GM11168 (cell line): ENCODE data around the gene CHST15.

Experiments used
- in situ Hi-C: fragments of 300-500 bp; cut with MboI; formaldehyde crosslinking; loops from one replicate; pipeline ENCODE4 v1.12.0; 2022; ENCODE audit warnings: low sequenced_read_pairs; ENCODE audit not compliant: unreplicated experiment

CHST15 gene

DNA sequence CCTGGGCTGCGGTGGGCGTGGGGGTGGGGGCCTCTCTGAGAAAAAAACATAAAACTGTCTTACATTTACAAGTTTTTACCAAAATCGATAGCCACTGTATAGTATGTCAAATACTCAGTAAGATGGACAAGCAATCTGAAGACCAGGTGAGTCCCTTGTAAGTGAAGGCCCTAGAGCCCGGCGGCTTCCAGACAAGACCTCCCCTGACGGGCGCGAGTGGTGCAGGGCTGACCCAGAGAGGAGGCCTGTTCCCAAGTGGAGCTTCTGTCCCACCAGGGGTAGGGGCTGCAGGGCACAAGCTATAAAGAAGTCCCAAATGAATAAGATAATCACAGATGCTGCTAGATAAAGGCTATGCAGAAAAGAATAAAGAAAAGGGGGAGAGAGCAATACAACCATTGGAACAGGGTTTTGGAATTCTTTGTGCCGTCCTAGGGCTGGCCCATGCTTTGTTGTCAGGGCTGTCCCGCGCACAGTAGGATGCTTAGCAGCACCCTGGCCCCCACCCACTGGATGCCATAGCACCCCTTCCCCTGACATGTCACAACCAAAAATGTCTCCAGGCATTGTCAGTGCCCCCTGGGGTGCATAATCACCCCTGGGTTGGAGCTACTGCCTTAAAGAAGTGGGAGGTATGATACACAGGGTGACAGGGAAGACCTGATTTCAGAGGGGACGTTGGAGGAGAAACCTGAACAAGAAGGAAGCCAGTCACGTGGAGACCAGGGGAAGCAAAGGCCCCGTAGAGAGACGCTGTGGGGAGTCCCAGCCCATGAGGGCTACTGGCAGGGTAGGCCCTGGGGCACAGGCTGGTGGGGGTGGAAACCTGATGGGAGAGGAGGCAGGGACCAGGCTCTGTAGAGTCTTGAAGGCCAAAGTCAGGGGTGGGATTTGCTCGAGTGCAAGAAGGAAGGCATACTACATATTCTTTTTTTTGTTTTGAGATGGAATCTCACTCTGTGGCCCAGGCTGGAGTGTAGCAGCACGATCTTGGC, 43.1 kb downstream of the CHST15 start:
- in situ Hi-C loops = no loop called here

DNA sequence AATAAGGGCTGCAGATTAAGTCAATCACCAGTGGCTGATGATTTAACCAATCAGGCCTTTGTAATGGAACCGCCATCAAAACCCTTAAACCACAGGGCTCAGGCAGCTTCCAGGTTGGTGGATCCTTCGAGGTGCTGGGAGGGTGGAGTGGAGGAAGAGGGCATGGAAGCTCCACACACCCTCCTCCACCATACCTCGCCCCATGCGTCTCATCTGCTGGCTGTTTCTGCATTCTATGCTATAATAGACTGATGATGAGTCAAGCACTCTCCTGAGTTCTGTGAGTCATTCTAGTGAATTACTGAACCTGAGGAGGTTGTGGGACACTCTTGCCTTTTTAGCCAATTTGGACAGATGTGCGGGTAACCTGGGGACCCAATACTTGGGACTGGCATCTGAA, 43.9 kb downstream of the CHST15 start:
- in situ Hi-C loops = no loop called here

DNA sequence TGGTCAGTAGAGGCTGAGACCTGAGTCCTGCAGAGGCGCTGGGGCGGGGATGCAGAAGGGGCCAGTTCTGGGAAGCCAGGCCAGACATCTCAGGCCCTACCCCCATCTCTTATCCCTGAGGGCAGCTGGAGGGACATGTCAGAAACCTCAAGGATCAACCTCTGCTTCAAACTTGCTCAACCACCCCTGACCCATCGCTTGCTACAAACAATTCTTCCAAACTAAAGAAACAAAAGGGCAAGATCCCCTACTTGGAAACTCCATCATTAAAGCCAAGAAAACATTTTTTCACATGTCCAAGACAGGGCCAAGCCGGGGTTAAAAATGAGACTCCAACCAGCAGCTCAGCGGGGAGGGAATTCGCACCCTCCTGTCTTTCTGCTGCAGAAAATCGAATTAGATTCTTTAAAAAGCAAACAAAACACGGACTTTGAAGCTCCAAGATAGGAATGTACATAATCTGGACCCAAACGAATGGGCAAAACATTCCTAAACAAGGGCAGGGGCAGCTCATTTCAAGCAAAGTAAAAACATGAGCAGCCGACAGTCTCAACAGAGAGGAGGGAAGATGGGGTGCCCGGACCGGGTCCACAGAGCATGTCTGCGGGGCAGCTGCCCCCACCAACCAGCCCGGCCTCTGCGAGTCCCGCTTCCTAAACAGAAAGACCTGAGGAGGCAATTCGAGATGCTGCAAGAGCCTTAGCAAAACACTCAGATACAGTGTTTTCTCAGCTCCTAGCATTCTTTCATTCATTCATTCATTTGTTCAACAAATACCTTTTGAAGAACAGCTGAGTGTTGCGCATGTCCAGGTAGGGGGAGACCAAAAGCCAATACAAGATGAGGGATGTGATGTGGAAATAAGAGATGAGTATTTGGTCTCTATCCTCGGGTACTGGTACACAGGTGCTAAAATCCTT, 44.8 kb downstream of the CHST15 start:
- in situ Hi-C loops = no loop called here

DNA sequence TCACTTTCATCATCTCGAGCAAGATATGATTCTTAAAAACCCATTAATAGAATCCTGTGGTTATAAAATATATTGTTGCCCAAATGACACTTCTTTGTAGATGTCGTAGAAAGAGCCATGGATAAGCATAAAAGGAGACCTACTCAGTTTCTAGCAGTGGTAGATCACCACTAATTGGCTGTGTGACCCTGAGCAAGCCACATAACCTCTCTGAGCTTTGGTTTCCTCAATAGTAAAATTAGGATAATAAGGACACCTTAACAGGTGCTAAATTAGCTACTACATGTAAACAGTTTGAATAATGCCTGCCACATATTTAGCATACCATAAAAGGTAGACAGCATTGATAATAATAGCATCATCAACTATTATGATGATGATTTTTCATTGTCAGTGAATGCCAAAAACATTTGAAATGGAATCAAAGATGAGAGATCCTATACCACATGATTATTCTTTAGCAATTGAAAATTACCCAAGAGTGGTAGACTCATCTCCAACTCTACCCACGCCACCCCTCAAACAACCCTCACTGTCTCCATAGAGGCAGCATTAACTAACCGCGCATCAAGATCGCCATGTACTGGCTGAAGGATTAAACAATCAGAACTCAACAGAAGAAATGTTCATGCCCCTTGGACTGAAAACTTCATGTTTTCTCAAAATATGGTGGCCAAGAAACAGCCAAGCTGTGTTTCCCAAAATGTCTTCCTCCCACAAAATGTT, 45.8 kb downstream of the CHST15 start:
- in situ Hi-C loops = no loop called here

DNA sequence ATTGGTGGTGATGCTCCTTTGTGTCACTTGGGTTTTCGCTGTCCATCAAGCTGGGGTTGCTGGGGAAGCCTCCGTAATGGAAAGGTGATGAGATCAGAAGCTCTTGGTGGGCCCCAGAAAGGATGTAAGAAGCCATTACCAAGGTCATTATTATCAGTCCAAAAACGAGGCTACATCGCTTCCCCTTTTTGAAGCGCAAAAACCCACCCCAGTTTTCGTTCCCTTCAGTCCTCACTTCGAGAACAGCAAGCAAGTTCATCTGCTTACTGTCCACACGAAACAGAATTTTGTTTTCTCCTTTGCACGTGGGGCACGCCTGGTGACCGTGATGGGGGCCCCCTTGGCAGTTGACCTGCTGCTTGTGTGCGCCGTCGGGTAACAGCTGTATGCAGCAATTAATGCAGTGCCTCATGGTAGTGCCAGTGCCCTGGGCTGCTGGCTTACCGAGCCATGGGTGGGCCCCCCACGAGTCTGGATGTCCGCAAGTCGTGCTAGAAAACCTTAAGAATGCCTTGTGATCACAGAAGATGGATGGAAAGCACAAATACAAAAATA, 47.5 kb downstream of the CHST15 start:
- in situ Hi-C loops = no loop called here

DNA sequence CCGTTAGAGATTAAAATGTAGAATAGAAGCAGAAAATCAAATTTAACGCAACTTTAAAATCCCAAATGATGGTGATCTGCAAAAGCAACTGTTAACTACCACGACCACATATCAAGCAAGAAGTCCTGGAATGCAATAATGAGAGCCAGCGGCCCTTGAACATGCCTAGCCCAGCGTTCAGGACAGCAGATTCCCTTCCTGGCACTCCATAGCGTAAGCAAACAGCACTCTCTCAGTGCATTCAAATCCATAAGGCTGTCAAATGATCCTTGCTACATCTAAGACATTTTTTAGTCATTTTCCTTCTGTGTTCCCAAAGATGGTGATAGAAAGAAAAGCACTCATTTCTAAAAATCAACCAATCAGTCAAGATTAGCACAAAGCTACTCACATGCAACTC, 48.1 kb downstream of the CHST15 start:
- in situ Hi-C loops = no loop called here

DNA sequence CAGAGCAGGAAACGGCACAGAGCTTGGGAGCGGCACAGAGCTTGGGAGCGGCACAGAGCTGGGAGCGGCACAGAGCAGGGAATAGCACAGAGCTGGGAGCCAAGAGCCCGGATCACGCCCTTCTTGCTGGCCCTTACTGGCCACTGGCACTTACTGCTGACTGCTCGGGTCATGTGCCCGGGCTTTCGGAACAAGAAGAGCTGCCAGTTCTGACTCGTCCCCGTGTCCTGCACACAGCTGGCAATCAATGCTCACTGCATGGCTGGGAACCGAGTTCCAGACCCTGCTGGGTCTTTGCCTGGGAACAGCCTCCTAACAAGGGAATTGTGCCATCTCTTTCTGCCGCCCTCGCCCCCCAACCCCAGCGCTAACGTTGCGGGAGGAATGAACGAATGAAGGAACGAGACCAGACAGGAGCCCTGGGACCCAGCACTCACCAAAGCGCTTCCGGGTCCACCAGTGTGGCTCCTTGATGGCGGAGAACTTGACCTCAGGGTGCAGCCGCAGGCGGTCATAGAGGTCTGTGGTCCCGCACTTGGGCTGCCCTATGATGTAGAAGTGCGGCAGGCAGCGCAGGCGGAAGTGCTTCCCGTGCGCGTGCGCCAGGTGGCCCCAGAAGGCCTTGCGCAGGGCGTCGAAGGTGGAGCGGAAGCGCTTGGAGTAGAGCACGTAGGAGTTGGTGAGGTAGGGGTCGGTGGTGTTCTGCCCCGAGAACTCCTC, 49.1 kb downstream of the CHST15 start:
- in situ Hi-C loops = no loop called here

DNA sequence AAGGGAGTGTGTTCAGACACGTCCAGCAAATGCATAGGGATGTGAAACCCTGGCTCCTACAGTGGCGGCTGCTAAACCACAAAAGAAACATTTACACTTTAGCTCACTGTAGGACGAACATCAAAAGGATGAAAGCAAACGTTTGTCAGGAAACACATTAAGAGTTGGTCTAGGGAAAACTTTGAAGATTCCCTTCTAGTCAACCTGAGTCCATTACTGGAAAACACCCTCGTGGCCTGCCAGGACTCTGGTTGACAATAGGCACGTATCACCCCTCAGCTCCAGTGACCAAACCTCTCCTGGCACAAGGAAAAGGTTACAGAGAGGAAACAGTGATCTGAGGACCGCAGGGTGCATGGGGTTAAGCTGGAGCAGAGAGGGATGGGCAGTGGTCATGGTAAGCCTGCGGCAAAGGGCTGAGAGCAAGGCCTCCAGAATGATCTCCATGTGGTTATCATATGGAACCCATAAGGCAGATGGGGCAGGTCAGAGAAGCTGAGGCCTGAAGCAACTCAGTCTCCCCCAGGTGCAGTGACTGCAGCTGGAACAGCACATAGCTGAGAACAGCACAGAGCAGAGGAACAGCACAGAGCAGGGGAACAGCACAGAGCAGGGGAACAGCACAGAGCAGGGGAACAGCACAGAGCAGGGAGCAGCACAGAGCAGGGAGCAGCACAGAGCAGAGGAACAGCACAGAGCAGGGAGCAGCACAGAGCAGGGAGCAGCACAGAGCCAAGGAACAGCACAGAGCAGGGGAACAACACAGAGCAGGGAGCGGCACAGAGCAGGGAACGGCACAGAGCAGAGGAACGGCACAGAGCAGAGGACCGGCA, 49.9 kb downstream of the CHST15 start:
- in situ Hi-C loops = no loop called here

DNA sequence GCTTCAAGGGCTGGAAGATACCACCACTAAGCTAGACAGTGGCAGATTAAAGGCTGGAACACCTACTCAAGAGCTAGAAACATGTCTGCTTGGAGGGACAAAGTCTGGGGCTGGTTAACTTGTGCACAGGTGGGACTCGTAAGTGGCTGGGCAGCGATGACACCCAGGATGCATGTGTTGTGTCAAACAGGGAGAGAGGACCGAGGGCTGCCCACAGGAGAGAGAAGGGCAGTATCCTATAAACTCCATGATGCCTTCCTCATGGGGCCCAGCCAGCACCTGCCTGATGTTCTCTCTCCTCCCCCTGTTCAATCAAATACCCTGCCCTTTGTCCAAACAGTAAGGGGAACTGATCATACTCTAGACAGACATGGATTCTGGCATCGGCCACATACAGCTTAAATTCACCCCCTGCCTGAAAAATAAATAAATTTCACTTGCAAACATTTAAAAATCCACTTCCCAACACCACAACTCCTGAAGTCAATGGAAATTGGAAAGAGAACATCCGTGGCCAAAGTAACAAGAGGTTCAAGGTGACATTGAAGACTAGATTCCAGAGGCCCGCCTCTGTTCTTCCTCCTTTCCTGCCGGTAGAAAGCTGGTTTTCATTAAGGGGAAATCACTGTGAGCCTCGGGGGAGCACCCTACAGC, 50.6 kb downstream of the CHST15 start:
- in situ Hi-C loops = no loop called here

DNA sequence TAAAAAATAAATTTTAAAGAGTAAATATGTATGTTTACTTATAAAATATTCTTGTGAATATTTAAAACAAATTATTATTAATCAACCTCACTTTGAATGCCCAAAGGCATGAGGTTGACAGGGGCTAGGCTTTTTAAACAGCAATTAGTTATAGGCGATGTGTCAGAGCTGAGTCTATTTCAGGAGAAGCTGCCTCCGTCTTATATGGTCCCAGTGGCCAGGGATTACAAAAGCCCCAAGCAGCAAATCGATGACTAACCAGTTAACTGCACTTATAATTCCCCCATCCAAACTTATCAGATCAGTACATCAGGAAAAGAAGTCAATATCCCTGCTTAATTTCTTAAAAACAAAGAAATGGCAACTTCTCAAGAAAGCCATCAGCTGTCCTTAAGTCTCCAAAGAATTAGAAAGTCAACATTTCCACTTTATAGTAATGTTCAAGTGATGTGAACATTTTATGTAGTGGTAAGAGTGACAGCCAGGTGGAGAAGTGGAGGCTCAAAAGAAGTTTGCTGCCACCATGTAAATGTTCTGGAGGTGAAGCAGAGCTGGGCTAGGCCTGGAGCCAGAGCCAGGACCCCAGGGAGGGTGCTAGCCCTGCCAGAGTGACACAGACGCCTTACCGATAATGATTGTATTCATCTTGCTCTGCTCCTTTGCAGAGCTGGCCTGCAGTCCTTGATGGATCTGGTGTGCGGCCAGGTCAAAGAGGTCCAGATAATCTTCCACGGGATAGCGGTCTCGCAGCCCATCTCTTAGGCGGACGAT, 51.5 kb downstream of the CHST15 start:
- in situ Hi-C loops = no loop called here

DNA sequence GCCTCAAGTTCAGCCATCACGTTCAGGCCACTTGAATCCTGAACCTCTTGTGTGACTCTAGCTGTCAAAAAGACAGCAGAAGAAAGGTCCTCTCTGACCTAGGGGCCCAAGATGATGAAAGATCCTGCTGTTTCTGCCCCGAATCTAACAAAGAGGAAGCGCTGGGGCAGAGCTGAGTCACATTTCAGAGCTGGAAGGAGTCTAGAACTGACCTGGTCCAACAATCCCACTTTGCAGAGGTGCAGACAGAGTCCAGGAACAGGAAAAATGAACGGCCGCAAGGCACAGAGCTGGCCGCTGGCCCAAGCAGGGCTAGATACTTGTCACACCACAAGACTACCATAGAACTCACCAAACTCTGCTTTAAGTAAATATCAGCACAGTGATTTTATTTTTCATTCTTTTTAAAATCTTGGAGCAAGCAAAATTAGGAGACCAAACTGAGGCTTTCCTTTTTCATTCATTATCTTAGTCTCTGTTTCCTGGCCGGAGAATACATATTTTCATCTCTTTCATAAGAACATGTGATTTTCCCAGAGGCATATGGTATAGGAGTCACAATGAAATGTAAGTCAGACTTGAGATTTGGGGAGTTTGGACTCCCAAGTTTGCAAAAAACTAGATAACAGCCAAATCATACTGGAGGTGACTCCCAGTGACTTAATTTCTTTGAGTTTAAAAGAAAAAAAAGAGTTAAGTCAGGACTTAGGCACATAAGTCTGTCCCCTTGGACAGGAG, 52.8 kb downstream of the CHST15 start:
- in situ Hi-C loops = no loop called here

DNA sequence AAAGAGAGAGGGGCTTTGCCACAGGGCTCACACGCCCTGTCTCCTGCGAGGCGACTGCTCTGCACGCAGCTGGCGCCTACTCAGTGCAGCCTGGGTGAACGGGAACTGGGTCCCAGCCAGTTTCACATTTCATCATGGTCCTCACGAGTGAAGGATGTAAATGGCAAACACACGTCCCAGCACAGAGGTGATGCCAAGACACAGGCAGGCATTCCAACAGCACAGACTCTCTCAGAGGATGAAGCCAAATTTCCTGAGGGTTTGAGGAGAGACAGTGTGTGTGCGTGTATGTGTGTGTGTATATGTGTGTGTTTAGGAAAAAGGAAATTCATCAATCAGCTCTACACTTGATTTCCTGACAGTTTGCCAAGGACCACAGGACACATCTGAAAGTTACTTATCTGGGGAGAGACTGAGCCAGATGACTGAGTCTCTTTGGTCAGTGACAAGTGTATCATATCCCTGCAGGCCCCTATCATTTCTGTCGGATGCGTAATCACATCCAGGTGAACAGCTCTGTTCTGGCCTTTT, 53.9 kb downstream of the CHST15 start:
- in situ Hi-C loops = no loop called here

DNA sequence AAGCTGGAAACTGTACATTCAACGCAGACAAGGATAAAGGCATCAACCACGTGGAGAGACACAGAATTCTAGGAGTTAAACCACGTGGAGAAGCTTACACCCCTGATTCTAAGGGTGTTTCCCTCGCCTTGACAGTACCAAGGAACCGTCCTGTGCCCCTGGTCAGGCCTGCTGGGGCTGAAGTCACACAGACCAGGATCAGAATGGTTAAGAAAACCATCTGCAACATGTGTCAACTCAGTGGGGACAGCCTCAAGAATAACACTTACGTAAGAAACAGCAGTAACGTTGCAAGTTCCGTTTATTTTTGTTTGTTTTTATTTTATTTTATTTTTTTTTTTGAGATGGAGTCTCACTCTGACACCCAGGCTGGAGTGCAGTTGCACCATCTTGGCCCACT, 55.6 kb downstream of the CHST15 start:
- in situ Hi-C loops = no loop called here

DNA sequence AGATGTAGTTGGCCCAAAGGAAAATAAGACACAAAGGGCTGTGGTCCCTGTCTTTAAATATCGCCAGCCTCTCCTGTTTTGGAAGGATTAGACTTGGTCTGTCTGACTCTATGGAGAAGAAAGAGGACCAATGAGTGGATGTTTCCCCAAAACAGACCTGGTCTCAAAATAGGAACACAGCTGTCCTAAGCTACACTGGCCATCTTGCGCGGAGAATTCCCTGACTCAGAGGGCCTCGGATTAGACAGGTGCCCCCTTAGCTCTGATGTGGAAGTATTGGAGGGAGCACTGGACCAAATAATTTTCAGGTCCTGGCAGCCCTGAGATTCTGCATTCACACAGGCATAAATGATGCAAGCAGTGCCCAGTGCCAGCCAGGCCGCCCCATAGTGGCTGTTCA, 56.1 kb downstream of the CHST15 start:
- in situ Hi-C loops = no loop called here

DNA sequence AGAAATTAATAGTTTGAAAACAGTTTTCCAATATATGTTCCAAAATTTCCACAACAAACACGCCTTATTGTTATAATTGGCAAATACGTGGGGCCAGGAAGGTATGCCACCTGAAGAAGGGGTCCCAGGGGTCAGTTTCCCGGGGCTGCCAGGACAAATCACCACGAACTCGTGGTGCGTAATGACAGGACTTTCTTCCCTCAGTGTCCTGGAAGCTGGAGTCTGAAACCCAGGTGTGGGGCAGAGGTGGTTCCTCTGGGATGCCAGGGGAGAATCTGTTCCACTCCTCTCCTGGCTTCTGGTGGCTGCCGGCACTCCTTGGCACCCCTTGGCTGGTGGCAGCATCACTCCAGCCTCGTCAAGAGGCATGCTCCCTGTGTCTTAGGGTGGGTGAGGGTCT, 56.7 kb downstream of the CHST15 start:
- in situ Hi-C loops = no loop called here

DNA sequence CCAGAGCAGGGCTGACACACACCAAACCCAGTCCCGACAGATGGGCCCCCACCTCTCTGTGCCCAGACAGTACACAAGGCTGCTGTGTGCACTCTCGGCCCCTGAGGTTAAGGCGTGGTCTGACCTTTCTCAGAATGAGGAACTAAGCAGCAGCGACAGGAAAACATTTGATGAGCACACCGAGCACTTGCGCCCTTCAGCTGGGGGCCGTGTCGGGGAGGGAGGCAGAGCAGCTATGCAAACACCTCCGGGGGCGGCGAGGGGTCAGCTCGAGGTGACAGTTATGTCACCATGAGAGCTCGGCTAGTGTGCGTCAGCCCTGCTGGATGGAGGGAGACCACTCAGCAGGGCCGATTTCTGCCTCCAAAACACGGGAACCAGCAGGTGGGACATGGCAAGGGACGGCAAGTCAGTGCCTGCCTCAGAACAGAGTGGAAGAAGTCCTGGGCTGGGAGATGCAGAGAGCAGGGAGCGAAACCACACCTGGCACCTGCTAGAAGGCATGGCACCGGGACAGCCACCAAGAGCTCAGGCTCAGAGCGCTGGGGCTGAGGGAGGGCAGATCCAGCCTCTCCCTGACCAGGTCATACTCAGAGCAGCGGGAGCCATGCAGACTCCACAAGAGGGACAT, 57.4 kb downstream of the CHST15 start:
- in situ Hi-C loops = no loop called here
